Bronchial epithelial cell (primary cell): ENCODE data around the gene RFTN2. TPM values are rescaled to one million over a fixed set of nuclear protein-coding genes. Genes with fewer than 3 reads are reported as not detected.

ENCODE experiments used
- DNase-seq: peaks from one replicate; pipeline ENCODE4 v3.0.0-alpha.2; 2010; ENCODE audit warnings: low read depth
- FAIRE-seq: peaks from 2 replicates; lab custom pipeline; 2011; peaks lifted over from hg19 to GRCh38; lab: Jason Lieb, UNC
- H3K27me3 ChIP-seq: 2 replicates; pipeline ENCODE4 v1.5.1; 2011; ENCODE audit warnings: low read length; ENCODE audit not compliant: control insufficient read depth, insufficient read depth
- H3K36me3 ChIP-seq: 2 replicates; pipeline ENCODE4 v1.5.1; 2011; ENCODE audit warnings: low read length; ENCODE audit not compliant: control insufficient read depth, insufficient read depth
- H3K4me3 ChIP-seq: 2 replicates; pipeline ENCODE4 v1.5.1; 2011; ENCODE audit warnings: mild to moderate bottlenecking, low read depth, low read length, control low read depth
- total RNA-seq: library from RNA; depleted of rRNA; stranded (reverse); fragments of >200 nt; gene quantifications from 2 replicates; pipeline ENCODE4 v1.2.1, GENCODE V29; 2014
- TF ChIP-seq, protein P1 (sequence below): IDR thresholded peaks from 2 replicates; pipeline ENCODE4 v1.5.1; 2011; ENCODE audit warnings: mild to moderate bottlenecking, moderate library complexity, low read length, control low read depth, inconsistent platforms; ENCODE audit not compliant: insufficient read depth, severe bottlenecking

The RFTN2 gene
- total RNA-seq, 1 donor from 2014 or later = under 0.01 TPM

DNA sequence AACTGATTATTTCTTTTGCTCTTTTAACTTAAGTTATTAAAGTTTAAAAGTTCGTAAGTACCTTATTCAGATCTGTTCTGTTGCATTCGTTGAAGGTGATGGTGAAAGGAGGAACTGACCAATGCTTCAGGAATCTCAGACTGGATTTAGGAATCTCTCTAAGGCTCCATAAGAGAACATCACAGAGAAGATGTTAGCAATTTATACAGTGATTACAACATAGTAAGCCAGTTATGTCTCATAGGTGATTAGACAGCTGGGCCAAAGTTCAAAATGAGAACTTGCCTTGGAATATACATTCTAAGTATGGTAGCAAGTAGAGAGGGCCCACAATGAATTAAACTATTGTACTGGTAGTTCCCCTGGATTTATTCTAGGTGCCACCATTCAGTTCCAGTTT lies 32.9 kb upstream of the RFTN2 start:
- peaks cover 1% of the 10 kb centered on the region for H3K36me3 ChIP-seq
- no peaks in the 10 kb centered on the region for H3K27me3 ChIP-seq
- FAIRE-seq (no peak), DNase-seq (peak; percentile 90)
- no peak overlapping the region for H3K4me3 ChIP-seq
- TF ChIP-seq, protein P1, sequence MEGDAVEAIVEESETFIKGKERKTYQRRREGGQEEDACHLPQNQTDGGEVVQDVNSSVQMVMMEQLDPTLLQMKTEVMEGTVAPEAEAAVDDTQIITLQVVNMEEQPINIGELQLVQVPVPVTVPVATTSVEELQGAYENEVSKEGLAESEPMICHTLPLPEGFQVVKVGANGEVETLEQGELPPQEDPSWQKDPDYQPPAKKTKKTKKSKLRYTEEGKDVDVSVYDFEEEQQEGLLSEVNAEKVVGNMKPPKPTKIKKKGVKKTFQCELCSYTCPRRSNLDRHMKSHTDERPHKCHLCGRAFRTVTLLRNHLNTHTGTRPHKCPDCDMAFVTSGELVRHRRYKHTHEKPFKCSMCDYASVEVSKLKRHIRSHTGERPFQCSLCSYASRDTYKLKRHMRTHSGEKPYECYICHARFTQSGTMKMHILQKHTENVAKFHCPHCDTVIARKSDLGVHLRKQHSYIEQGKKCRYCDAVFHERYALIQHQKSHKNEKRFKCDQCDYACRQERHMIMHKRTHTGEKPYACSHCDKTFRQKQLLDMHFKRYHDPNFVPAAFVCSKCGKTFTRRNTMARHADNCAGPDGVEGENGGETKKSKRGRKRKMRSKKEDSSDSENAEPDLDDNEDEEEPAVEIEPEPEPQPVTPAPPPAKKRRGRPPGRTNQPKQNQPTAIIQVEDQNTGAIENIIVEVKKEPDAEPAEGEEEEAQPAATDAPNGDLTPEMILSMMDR = no peak

DNA sequence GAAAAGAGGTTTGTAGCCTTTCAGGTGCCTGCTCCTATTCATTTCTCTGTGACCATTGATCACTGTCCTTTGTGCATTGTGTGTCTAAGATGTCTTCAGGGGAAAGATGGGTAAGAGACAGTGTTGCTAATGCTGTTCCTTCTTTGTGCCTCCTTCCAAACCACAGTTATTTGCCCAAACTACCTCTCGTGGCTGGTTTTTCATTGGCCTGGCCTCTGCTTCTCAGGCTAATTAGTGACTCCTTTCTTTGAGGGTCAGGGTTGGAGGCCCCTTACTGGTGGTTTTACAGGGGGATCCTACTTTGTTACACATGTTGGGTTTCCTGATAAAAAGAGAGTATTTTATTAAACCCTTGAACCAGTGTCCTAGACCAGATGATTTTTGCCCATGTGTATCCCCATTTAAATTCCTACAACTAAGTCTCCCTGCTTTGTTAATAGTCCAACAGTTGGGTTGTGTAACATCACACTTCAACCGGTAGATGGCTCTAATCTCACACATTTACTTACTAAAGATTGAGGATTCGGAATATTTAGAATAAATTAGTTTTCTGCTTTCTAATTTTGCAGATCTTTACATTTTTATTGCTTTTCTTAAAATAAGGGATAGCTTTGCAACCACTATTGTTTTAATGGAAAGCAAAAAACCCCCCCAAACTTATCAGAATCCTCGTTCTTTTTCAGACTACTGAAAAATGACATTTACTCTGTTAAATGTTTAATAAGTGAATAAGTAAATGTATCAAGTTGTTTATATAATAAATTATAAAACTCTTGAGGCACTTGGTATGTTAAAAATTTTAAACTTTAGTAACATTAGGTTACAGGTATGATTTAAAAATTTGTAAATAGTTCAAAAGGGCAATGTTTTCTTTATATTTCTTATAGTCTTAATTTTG lies 32.2 kb upstream of the RFTN2 start:
- DNase-seq (peak; percentile 58), FAIRE-seq (no peak)

GRCh38 chr2:197706839-197707207 lies 31.4 kb upstream of the RFTN2 start:
- TF ChIP-seq, protein P1 = no peak
- H3K36me3 ChIP-seq = peaks cover 1% of the 10 kb centered on the region
- FAIRE-seq = no peak
- H3K4me3 ChIP-seq = peak overlapping the region; percentile 89
- no peak for DNase-seq
- H3K27me3 ChIP-seq = no peaks in the 10 kb centered on the region

More for the DNA sequence above, 32.2 kb upstream of the RFTN2 start:
- peaks cover 1% of the 10 kb centered on the region for H3K36me3 ChIP-seq
- no peaks in the 10 kb centered on the region for H3K27me3 ChIP-seq
- TF ChIP-seq, protein P1 = peak; percentile 41
- H3K4me3 ChIP-seq = peak overlapping the region; percentile 89

DNA sequence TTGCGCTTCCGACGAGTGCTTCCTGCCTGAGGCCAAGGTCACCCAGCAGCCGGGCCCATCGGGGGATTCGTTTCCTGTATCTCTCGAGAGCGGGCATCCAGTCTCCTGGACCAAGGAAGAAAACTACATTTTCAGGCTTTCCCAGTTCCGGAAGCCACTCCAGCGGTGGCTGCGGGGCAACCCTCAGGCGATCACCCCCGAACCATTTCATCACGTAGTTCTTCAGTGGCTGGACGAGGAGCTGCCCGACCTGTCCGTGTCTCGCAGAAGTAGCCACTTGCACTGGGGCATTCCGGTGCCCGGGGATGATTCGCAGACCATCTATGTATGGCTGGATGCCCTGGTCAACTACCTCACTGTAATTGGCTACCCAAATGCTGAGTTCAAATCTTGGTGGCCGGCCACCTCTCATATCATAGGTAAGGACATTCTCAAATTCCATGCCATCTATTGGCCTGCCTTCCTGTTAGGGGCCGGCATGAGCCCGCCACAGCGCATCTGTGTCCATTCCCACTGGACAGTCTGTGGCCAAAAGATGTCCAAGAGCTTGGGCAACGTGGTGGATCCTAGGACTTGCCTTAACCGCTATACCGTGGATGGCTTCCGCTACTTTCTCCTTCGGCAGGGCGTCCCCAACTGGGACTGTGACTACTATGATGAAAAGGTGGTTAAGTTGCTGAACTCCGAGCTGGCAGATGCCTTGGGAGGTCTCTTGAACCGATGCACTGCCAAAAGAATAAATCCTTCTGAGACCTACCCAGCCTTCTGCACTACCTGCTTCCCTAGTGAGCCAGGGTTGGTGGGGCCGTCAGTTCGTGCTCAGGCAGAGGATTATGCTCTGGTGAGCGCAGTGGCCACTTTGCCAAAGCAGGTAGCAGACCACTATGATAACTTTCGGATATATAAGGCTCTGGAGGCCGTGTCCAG lies 30.8 kb upstream of the RFTN2 start:
- FAIRE-seq = no peak
- TF ChIP-seq, protein P1 = no peak
- H3K27me3 ChIP-seq = no peaks in the 10 kb centered on the region
- peak overlapping the region; percentile 89 for H3K4me3 ChIP-seq
- DNase-seq = no peak
- H3K36me3 ChIP-seq = no peaks in the 10 kb centered on the region

DNA sequence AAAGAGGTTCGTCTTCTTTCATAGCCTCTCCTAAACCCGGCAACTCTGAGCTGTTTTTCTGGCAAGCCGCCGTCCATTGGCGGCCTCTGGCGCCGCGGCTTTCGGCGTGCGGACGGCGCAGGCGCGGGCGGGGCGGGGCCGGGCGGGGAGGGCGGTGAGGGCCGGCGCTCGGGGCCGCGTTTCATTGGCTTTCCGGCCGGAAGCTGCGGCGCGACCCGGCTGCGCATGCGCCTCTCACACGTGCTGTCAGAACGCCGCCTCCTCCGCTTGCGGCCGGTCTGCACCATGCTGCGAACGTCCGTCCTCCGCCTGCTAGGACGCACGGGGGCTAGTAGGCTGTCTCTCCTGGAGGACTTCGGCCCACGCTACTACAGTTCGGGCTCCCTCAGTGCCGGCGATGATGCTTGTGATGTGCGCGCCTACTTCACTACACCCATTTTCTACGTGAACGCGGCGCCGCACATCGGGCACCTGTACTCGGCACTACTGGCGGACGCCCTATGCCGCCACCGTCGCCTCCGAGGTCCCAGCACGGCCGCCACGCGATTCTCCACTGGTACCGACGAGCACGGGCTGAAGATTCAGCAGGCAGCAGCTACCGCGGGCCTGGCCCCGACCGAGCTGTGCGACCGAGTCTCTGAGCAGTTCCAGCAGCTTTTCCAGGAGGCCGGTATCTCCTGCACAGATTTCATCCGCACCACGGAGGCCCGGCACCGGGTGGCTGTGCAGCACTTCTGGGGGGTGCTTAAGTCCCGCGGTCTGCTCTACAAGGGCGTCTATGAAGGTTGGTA lies 29.9 kb upstream of the RFTN2 start, which contains the start of gene MARS2:
MARS2 (plus strand) TSS at position 249 of the 791 bp plus-strand sequence; CDS start at position 286, 37 bp downstream.
- peak within 1 kb of the TSS; percentile 89 for H3K4me3 ChIP-seq
- no peaks in the 10 kb centered on the region for H3K36me3 ChIP-seq
- H3K27me3 ChIP-seq = no peaks in the 10 kb centered on the region
- peak; percentile 79 for DNase-seq
- TF ChIP-seq, protein P1 = no peak
- FAIRE-seq = no peak
